GM18505 (cell line): Measurements from ENCODE around the gene SLC12A6.
"Not testable (repeated sequence)": the region's sequence is repeated elsewhere in the genome, so short reads cannot be mapped to it uniquely, and the experiment has no call there.

Experiments used
- ATAC-seq: cut with Tn5 transposase; IDR thresholded peaks from one replicate; pipeline ENCODE4 v1.9.1; 2021; ENCODE audit not compliant: unreplicated experiment
- POLR2A ChIP-seq: IDR thresholded peaks from 4 replicates; pipeline ENCODE4 v1.6.1; 2011; ENCODE audit warnings: borderline replicate concordance; ENCODE audit not compliant: insufficient read depth, insufficient read length; ENCODE audit errors: extremely low read depth

SLC12A6 gene

DNA sequence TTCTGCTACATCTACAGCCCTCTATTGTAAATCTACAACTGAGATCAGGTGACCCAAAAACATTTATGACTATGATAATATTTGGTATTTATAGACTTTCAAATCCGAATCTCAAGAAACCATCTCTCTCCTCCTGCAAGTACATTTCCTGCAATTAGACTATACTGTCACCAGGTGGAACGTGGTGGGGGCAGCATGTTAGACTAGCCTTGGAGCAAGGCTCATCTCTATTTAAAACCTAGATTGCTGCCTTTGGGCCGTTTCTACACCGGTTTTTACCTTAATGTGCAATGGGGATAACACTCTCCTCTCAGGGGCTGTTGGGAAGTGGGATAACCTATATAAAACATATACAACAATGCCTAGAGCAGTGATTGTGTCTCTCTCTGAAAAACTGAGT is 123.9 kb downstream of the SLC12A6 start:
- ATAC-seq: no peak
- no peak for TF ChIP-seq POLR2A

DNA sequence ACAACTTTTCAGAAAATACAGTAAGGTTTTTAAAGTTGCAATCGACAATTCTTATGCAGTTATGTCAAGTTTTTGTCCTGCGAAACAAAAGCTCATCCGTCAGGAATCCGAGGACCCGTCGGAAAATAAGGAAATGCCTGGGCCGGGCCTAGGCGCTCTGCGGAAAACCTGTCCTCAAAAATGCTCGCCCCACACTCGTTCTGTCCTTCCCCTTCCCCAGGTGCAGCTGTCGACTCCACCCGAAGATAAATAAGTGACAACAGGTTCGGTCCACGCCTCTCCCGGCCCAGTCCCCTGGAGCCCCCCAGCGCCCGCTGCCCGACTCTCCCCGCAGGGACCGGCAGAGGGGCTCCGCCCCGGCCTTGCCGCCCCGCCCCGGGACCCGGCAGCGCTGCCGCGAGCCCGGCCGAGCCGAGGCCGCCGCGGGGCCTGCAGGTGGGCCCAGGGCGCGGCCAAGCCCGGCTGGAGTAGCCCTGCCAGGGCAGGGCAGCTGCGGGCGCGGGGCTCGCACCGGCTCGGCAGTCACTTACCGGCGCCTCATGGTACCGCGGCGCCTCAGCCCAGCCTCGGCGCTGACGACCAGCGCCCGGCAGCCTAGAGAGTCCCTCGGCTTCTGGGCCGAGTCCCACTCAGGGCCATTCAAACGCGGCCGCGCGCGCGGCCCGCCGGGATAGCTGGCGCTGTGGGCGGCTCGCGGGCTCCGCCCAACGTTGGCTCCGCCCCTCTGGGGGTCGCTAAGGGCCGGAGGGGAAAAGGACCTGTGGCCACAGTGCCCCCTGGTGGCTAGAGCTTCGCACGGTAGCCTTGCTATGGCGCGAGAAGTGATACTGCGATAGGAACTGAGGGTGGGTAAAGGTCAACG is 127.9 kb downstream of the SLC12A6 start, which contains the start of gene KATNBL1:
Gene KATNBL1 (minus strand): TSS at position 676 of the 862 bp plus-strand sequence. CDS start 46,420 bp downstream, outside the sequence.
- TF ChIP-seq POLR2A: peak; percentile 93
- ATAC-seq: peak; percentile 97

DNA sequence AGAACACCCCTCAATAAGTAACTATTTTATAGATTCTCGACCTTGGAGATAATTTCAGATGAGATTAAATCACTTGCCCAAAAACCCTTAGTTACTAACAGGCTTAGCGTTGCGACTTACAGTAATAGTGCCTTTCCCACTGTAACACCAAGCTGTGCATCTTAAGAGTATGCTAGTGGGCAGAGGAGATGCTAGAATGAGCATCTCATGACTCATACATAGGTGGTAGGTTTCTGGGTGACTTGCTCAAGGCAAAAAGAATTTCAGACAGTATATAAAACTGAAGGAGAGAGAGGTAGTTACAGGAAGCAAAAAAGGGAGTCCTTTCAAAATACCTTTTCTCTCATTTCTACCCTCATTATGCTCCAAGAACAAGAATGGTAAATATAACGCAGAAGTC is 131.6 kb downstream of the SLC12A6 start:
- no peak for ATAC-seq
- no peak for TF ChIP-seq POLR2A

DNA sequence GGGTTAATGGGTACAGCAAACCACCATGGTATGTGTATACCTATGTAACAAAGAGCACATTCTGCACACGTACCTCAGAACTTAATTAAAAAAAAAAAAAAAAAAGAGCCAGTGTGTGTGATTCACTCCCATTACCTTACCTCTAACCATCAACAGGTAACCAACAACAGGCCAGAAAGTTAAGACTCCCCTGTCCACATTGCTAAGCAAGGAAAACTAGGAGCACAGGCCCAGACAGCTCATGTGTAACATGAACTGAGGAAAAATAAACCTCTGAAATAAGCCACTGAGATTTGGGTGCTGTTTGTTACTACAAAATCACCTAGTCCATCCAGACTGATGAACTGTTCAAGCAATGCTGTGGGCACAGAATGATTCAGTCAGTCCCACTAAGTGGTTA is 133.6 kb downstream of the SLC12A6 start:
- no peak for ATAC-seq
- TF ChIP-seq POLR2A: no peak

DNA sequence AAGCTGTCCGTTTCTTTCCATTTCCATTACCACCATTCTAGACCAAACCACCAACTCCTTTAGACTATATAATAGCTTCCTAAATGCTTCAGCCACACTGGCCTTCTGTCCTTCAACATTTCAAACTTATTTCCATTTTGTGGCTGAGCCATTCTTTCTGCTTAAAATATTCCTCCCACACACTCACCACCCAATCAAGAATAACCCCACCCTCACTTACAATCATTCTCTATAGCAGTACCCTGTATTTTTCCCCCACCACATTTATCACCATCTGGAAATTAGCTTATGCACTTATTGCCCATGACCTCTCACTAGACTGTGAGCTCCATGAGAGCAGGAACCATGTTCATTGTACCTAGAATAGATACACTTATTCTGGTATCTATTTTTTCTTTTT is 134.3 kb downstream of the SLC12A6 start:
- TF ChIP-seq POLR2A: no peak
- no peak for ATAC-seq

DNA sequence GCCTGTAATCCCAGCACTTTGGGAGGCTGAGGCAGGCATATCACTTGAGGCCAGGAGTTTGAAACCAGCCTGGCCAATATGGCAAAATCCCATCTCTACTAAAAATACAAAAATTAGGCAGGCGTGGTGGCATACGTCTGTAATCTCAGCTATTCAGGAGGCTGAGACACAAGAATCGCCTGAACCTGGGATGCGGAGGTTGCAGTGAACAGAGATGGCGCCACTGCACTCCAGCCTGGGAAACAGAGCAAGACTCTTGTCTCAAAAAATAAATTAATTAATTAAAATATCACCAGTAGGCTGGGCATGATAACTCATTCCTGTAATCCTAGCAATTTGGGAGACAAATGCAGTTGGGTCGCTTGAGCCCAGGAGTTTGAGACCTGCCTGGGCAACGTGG is 144.3 kb downstream of the SLC12A6 start:
- not testable (repeated sequence) for ATAC-seq

DNA sequence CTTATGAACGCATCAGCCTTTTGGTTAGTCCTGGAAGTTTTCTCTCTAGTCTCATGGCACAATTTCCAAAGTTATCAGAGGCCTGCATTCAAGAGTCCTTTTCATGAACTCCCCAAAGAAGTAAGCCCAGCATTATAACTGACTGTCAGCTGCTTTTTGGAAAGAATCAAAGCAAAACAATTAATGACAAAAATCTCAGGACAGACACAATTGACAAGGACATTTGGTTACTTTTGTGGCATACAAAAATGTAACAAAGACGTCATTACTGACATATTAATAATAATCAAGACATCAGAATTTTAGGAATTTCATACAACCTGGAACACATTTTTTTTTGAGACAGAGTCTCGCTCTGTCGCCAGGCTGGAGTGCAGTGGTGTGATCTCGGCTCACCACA is 148.9 kb downstream of the SLC12A6 start:
- no peak for TF ChIP-seq POLR2A
- no peak for ATAC-seq

DNA sequence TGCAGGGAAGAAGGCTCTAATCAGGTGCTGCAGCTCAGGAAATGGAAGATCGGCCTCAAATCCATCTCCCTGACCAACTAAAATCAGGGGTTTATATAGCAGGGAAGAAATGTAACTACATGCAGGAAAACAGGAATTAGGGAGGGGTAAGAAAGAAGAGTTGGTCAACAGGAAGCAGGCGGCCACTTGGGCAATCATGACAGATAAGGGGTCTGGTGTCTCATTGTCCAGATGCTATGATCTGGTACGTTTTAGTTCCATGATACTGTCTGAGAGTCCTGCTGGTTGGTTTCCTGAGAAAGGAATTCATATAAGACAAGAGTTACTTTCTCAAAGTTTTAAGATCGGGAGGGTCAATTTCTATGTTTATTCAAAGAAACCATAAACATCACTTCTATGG is 151.9 kb downstream of the SLC12A6 start:
- no peak for ATAC-seq
- no peak for TF ChIP-seq POLR2A

DNA sequence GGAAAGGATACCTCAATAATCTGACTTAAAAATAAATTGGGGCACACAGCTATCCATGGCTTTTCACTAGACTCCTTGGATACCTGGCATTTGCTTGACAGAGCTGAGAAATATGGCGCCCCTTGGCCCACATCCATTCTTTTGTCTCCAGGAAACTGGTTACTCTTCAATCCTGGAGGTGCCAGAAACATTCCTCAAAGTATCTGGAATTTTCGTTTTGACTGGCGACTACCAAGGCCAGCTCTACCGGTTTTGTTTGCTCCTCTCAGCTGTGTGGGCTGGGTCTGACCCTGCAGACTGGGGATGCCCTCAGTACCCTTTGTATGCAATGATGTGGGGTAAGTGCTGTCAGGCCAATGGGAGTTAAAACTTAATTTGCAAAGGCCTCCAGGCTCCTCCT is 154.6 kb downstream of the SLC12A6 start:
- TF ChIP-seq POLR2A: no peak
- no peak for ATAC-seq
